H54 (cell line): ENCODE data around the gene ETNK2.
"Not testable (repeated sequence)": the region's sequence is repeated elsewhere in the genome, so short reads cannot be mapped to it uniquely, and the experiment has no call there.

ENCODE experiments used
- DNase-seq: peaks from one replicate; pipeline ENCODE4 v3.0.0; 2011; ENCODE audit warnings: low spot score, mixed read lengths; ENCODE audit not compliant: insufficient read length
- FAIRE-seq: peaks from 3 replicates; lab custom pipeline; 2011; peaks lifted over from hg19 to GRCh38; lab: Jason Lieb, UNC
- POLR2A ChIP-seq: IDR thresholded peaks from 2 replicates; pipeline ENCODE4 v1.6.1; 2011; ENCODE audit warnings: low read depth, mild to moderate bottlenecking, low read length

The ETNK2 gene

GRCh38 chr1:204102029-204102611 lies 49.7 kb downstream of the ETNK2 start:
- TF ChIP-seq POLR2A = no peak
- DNase-seq = no peak
- FAIRE-seq = no peak

DNA sequence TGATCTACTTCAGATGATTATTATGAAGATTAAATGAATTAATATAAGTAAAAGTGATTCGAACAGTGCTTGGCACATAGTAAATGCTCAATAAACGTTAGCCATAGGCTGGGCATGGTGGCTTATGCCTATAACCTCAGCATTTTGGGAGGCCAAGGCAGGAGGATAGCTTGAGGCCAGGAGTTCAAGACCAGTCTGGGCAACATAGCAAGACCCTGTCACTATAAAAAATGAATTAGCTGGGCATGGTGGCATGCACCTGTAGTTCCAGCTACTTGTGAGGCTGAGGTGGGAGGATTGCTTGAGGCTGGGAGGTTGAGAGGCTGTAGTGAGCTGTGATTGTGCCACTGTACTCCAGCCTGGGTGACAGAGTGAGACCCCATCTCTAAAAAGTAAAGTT lies 52.1 kb downstream of the ETNK2 start:
- not testable (repeated sequence) for FAIRE-seq, DNase-seq

DNA sequence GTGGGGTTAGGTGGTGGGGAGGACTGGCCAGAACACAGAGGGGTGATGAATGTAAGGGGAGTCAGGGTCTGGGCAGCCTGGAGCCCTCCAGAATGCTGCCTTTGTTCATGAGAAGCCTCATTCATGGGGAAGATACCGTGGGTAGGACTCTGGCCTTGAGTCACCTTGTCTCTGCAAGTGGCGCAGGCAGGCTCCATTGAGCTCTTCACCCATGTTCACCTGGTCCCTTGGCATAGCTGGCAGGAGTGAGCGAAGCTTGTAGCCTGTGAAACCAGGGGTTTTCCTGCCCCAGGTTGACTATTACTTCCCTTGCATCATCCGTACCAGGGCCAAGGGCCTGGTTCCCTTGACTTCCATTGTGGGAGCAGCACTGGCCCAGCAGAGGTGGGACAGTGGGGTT lies 53.2 kb downstream of the ETNK2 start:
- FAIRE-seq (no peak), DNase-seq (no peak)
- no peak for TF ChIP-seq POLR2A

DNA sequence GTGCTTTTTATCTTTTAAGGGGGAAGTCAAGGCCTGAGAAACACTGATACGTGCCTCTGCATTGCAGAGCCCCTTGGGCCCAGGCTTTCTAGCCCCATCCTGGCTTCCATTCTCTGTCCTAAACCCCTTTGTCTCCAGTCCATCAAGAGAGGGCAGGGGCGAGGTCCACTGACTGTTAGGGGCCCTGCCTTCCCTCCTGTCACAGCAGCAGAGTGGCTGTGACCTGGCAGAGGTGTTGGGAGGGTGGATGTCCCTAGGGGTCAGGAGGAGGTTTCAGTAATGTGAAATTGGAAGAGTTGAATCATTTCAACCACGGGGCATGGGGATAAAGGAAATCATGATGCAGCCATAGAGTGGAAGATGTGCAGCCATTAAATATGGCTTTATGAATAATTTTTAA lies 54.9 kb downstream of the ETNK2 start:
- no peak for FAIRE-seq
- no peak for TF ChIP-seq POLR2A
- DNase-seq = no peak

GRCh38 chr1:204094856-204095634 lies 56.8 kb downstream of the ETNK2 start:
- FAIRE-seq = no peak
- no peak for DNase-seq
- no peak for TF ChIP-seq POLR2A

- DNase-seq (no peak), FAIRE-seq (no peak)
- no peak for TF ChIP-seq POLR2A
Measured at GRCh38 chr1:204094313-204094729, 57.5 kb downstream of the ETNK2 start.

DNA sequence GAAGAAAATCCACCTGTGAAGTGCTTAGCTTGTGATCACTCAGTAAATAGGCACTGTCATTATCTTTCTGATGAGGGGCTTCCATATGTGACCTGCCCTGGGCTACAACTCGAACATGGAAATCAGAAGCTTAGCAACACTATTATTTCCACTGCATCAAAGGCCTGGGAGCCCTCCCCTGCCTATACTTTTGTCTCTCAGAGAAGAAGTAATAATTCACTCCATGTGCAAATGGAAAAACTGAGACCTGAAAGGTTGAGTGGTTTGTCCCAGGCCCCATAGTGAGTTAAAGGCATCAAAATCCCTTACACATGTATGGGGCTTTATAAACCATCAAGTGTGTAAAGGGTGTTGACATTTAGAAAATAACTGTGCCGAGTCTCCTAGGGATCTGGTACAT lies 58.1 kb downstream of the ETNK2 start:
- no peak for FAIRE-seq
- no peak for DNase-seq
- TF ChIP-seq POLR2A = no peak

DNA sequence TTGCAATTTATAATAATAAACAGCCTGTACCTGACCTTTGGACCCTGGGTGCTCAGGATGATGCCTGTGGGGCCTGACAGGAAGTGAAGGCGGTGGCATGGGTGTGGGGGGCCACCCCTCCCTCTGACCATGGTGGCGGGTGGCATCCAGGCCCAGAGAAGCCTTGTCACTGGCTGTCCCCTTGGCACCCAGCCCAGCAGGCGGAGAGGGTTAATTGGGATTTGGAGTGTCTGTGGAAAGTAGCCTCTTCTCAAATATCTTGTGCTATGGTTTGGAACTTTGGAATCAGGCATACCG lies 58.5 kb downstream of the ETNK2 start:
- FAIRE-seq (no peak), DNase-seq (no peak)
- TF ChIP-seq POLR2A = no peak

GRCh38 chr1:204092632-204093420 lies 59.0 kb downstream of the ETNK2 start:
- DNase-seq (no peak), FAIRE-seq (no peak)
- TF ChIP-seq POLR2A = no peak

GRCh38 chr1:204091787-204092312 lies 60.0 kb downstream of the ETNK2 start:
- FAIRE-seq (no peak), DNase-seq (no peak)
- TF ChIP-seq POLR2A = no peak

DNA sequence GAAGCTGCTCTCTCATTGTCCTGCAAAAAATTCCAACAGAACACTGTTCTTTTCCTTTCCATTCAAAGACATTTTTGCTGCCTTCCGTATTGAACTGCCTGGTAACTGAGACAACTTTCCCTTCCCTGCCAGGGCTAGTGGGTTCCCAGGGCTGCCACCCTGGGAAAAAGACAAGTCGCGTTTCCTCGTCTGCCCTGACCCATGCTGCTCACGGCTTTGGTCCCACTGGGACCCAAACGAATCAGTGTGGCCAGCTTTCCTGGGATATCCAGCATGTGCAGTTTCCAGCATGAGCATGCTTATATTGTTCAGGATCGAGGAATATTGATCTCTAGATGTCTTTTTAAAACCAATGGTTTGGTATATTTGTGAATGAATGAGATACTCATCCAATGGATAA lies 60.8 kb downstream of the ETNK2 start:
- DNase-seq (no peak), FAIRE-seq (no peak)
- no peak for TF ChIP-seq POLR2A

DNA sequence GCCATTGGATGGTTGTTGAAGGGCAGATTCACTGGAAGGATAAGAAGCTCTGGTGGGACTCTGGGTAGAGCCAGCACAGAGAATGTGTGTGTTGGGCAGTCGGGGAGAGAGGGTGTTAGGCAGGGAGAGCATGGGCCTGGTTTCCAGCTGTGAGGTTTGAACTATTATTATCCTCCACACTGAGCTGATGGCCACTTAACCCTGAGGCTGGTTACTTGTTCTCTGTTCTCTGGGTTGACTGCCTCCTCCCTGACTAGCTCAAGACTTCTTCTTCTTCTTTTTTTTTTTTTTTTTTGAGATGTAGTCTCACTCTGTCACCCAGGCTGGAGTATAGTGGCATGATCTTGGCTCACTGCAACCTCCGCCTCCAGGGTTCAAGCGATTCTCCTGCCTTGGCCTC lies 61.7 kb downstream of the ETNK2 start:
- DNase-seq, FAIRE-seq: not testable (repeated sequence)

GRCh38 chr1:204089044-204089751 lies 62.6 kb downstream of the ETNK2 start:
- DNase-seq = no peak
- FAIRE-seq = no peak

GRCh38 chr1:204088596-204088995 lies 63.2 kb downstream of the ETNK2 start:
- FAIRE-seq = no peak
- no peak for TF ChIP-seq POLR2A
- DNase-seq = no peak

More at GRCh38 chr1:204089044-204089751, 62.6 kb downstream of the ETNK2 start:
- no peak for TF ChIP-seq POLR2A
